Left hindlimb (tissue), 1 donor: ENCODE data around the gene TP53BP2.
A peak's percentile ranks its signal among the peaks of the same experiment; 100 is the strongest.
"Not testable (repeated sequence)": the region's sequence is repeated elsewhere in the genome, so short reads cannot be mapped to it uniquely, and the experiment has no call there.

Source experiments
- DNase-seq: peaks from one replicate; pipeline ENCODE4 v3.0.0-alpha.2; 2018

The TP53BP2 gene

DNA sequence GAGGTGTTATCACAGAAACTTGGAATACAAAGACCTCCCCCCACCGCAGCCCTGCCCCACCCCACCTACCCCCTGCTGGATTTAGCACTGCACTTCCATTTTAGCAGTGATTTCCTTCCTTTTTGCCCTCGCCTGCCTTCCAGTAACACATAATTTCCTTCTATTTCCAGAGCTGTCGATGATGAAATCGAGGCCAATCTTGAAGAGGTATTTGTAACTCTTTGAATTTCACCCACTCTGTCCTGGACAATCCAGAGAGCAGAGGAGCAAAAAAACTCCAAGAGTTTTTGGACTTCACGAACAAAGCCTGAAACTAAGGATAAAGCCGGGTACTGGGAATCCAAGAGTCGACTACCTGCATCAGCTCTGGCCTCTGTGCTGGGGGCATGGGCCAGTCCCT lies 84.3 kb downstream of the TP53BP2 start:
- DNase-seq: no peak

DNA sequence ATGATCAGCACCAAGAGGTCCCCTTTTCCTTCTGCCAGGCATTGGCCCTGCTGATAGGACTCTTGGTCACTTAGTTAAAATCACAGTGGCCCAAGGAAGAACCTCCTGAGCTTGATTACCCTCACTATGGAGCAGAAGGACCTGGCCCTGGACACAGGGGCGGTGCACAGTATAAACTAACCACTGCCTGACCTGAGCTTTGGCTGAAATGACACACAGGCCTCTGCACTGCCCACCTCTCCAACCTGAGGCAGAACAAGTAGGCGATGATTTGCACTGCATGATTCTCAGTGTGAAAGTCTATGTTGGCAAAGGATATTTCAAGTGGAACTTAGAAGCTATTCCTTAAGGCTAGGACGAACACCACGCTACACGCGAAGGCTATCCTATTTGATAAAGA lies 84.9 kb downstream of the TP53BP2 start:
- DNase-seq: no peak

DNA sequence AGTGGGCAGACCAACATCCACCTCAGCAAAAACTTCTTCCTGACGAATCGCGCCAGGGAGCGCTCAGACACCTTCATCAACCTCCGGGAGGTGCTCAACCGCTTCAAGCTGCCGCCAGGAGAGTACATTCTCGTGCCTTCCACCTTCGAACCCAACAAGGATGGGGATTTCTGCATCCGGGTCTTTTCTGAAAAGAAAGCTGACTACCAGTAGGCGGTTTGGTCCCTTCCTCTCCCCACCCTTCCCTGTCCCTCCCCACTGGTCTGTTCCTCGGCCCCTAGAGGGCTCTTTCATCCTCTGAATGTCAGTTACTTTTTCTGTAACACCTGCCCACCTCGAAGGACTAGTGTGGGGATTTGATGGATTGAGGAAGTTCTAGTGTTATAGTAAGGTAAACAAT lies 86.5 kb downstream of the TP53BP2 start:
- no peak for DNase-seq

DNA sequence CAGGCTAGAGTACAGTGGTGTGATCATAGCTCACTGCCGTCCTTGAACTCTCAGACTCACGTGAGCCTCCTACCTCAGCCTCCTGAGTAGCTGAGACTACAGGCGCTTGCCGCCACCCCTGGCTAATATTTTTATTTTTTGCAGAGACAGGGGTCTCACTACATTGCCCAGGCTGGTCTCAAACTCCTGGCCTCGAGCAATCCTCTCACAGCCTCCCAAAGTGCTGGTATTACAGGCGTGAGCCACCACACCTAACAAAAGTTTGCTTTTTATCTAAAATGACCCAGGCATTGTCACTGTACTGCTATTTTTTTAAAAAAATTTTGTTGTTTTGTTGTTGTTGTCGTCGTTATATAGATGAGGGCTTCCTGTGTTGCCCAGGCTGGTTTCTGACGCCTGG lies 87.0 kb downstream of the TP53BP2 start:
- DNase-seq: no peak

DNA sequence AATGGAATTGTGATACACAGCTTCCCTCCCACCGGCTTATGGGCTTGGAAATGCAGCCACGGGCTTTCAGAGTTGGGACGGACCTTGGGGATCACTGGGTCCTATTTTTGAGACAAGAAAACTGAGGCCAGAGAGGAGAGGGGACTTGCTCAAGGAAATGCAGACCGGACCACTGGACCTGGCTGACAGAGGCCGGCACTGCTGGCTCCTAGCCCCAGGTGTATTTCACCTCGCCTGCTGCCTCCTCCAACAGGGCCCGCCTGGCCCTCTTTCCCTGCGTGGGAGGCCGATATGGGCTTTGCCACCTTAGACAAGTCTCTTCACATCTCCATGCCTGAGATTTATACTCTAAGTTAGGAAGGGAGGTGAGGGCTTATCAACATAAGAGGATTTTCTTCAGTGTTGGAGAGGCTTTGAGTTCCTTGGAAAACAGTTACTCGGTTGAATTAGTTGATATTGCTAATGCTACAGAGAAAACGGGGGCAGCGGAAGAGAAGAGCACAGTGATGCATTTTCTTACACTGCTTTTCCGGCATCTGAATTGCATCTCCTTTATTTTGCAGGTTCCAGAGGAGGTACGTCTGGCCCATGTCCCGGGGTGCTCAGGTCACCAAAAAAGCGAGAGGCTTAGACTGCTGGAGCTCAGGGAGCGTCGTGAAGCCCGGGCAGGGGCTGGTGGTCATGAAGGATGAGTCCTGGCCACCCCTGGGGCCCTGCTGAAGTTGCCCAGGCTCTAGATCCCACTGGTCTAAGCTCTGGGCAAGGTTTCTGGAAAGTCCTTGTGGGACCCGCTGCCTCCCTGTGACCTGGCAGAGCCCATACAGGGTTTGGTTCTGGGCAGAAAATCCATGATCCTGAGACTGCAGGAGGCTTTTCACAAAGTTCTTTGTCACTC lies 88.7 kb downstream of the TP53BP2 start:
- no peak for DNase-seq

DNA sequence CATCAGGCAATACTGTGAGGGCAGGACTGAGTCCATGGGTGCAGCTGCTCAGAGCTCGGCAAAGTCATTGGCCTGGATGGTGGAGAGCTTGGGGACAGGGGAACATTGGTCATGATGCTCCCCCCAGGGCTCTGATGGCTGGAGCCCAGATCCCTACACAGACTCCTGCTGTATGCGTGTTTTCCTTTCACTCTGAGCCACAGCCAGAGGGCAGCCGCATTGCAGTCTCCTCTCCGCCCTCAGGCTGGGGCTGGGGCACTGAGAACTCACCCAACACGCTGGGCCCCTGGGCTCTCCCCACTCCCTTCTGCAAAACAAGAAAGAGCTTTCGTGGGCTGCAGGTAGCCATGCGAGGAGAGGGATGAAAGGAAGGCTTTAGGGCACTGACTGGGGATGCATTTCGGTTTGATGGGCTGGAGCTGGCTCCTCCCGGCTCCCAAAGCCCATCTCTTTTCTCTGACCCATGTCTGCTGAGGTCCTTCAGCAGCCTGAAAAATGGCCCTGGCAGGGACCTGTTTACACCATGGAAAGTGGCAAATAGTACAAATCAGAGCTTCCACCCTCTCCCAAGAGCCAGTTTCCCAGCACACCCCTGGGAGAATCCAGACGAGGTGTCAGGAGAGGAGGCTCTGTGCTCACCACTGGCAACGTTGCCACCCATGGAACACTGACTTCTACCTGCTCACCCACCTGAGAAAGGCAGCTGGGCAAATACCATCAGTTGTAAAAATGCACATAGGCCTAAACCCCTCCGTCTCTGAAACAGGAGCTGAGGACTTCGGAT lies 89.6 kb downstream of the TP53BP2 start:
- no peak for DNase-seq

DNA sequence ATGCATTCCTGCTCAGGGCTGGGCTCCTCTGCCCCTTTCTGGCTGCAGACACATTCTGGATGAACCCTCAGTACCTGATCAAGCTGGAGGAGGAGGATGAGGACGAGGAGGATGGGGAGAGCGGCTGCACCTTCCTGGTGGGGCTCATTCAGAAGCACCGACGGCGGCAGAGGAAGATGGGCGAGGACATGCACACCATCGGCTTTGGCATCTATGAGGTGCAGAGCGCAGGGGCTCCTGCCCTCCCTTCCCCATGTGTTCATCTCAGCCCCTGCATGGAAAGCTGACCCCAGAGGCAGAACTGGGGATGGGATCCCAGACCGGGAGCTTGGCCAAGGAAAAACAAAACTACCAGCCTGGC lies 90.3 kb downstream of the TP53BP2 start:
- DNase-seq: no peak

DNA sequence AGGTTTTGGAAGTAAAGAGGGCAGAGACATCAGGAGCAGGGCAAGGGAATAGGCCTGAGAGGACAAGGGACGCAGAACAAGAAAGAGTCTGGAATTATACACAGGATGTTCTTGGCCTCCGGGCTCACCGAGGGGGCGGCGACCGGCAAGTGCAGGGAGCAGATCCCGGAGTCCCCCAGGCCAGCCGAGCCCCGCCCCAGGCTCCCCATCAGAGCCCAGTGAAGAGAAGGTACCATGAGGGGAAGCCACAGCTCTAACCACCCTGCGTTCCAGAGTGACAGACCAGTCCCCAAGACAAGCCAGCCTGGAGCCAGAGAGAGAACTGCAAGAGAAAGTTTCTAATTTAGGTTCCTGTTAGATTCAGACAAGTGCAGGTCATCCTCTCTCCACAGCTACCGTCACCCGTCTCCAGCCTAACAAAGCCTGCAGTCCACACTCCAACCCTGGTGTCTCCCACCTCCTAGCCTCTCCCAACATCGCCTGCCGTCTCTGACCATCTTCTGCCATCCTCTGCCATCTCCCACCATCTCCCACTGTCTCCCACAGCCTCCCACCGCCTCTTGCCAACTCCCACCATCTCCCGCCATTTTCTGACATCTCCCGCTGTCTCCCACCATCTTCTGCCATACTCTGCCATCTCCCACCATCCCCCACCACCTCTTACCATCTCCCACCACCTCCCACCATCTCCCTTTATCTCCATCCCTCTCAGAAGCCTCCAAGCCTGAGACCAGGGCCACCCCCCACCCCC lies 90.9 kb downstream of the TP53BP2 start:
- no peak for DNase-seq

DNA sequence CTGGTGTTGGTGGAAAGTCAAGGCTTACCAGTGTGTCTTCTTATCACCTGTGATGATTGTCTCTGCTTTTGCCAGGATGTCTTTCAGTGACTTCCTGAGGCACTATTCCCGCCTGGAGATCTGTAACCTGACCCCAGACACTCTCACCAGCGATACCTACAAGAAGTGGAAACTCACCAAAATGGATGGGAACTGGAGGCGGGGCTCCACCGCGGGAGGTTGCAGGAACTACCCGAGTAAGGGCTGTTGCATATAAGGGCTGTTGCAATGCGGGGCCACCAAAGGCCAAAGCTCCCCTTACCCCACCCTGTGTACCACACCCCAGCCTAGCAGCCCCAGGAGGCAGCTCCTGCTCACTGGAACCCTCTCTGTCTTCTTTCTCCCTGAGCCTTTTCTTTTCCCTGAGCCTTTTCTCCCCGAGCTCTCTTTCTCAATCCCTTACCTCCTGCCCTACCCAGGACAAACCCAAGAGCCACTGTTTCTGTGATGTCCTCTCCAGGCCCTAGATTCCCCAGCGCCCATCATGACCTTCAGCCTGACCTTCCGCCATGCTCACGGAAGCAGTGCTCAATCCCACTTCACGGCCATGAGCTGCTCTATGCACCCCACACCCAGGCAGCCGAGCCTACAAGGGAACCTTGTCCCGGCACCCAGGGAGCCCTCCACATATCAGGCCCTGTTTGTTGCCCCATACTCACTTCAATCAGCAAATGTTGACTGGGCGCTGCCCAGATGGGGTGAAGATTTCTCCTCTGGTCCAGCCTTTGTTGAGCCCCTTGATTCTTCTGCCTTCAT lies 92.8 kb downstream of the TP53BP2 start:
- DNase-seq: no peak

DNA sequence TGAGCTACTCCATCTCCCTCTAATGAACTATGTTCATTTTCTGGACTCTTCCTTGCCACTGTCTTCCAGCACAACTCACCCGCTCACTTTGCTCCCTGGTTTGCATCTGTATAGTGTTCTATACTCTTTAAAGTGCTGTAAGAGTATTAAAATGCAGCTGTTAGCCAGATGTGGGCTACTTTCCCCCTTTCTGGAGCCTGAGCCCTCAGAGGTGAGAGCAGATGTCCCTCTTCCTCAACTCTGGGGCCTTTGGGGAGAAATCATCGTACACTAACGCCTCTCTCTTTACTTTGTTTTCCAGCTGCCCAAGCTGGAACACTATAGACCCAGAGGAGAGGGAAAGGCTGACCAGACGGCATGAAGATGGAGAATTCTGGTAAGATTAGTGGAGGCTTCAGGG lies 94.1 kb downstream of the TP53BP2 start:
- DNase-seq: no peak

DNA sequence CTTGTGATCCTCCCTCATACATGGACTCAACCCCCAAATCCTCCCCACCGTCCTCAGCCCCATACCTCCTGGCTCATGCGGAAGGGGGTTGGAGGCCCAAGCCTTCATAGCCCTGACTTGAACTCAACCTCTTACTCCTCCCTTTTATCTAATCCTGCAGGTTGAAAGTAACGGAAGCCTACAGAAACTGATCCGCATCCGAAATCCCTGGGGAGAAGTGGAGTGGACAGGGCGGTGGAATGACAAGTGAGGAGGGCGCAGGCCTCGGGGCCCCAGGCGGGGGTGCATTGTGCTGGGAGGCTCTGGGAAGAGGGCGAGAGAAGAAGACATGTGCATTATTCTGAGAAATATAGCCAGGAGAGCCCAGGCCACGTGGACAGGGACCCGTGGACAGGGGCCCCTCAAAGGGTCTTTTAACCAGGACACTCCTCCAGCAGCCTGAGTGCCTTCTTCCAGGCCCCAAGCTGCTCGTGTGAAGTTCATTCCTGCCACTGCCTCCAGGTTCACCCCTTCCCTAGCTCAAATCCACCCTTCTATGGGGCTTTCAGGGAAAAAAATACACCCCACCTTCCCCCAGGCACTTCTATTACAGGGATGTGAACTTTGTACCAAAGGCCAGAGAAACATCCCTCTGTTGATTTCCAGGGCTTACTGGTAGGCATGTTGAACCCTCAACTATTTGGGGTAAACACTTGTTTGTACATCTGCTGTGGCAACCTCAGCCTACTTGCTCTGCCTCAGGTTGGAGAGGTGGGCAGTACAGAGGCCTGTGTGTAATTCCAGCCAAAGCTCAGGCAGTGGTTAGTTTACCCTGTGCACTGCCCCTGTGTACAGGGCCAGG lies 94.8 kb downstream of the TP53BP2 start:
- DNase-seq: no peak

DNA sequence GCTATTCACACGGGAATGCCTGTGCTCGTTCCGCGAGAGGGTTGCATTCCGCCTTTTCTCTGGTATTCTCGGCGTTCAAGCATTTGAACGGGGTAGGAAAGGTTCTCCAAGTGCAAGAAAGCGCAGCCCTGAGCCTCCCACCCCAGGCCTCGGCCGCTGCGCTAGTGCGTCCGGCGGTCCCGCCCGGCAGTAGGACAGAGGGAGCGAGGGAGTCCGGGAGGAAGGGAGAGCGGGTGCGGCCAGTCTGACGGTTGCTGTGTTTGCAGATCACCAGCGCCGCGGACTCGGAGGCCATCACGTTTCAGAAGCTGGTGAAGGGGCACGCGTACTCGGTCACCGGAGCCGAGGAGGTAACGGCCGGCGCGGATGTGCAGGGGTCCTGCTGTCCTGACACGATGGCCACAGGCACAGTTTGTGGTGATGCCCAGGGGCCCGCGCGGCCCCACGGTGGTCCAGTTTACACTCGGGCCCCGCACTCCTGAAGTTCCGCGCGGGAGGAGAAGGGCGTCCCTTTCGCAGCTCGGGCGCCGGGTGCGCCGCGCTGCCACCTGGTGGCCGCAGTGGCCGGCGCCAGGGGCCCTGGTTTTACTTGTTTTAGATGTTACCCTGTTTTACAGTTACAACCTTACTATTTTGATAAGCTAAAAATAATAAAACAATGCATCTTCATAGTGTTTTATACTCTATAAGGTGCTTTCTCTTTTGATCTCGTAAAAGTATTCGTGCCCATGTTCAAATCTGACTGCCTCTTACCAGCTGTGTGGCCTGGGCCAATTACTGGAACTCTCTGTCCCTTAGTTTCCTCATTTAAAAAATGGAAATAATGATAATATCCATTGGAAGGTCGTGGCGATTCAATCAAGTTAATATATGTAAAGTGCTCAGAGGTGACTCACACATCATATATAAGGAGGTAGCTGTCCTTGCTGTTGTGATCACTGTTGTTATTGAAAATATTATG lies 96.7 kb downstream of the TP53BP2 start:
- peak; percentile 79 for DNase-seq

DNA sequence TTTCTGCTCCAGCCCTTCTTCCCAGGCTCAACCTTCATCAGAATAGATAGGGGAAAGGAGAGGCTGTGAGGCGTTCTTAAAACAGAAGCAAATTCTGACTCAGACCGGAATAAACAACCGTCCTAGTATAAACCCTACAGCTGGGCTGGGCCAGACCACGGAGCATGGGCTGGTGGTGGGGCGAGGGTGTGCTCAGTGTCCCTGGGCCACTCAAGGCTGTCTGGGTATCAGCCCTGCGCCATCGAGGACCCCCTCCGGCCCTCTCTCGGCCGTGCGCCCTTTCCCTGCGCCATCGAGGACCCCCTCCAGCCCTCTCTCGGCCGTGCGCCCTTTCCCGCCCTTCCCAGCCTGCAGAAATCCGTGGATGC lies 97.4 kb downstream of the TP53BP2 start:
- no peak for DNase-seq

DNA sequence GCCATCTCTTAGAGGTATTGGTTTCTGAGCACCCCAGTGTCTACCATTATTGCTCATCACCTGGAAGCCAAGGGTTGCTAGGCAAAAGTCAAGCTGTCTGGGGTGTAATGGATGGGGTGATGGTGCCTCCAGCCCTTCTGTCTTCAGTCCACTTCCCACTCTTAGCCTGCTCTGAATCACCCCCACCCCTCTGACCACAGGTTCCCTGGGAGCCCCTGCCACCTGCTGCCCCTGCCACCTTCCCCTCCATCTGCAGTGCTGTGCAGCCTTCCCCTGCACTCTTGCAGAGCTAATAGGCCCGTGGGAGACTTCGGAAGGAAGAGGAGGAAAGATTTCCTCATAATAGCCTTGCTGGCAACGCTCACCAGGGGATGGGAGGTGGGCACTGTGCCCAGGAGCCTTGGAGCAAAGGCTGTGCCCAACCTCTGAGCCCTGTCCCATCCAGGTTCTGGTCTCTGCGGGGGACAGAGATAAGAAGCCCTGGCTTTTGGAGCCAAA lies 97.9 kb downstream of the TP53BP2 start:
- no peak for DNase-seq

DNA sequence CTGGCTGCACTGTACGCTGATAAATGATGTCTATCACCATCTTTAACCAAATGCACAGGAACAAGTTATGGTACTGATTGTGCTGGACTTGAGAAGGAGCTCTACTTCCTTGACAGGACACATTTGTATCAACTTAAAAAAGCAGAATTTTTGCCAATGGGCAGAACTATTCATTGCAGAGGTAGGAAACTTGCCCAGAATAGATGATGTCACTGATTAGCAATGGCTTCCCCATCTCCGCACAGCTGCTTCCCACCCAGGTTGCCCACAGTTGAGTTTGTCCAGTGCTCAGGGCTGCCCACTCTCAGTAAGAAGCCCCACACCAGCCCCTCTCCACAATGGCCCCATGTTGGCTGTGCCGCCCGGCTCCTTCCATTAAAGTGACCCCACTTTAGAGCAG lies 100.0 kb downstream of the TP53BP2 start:
- no peak for DNase-seq

DNA sequence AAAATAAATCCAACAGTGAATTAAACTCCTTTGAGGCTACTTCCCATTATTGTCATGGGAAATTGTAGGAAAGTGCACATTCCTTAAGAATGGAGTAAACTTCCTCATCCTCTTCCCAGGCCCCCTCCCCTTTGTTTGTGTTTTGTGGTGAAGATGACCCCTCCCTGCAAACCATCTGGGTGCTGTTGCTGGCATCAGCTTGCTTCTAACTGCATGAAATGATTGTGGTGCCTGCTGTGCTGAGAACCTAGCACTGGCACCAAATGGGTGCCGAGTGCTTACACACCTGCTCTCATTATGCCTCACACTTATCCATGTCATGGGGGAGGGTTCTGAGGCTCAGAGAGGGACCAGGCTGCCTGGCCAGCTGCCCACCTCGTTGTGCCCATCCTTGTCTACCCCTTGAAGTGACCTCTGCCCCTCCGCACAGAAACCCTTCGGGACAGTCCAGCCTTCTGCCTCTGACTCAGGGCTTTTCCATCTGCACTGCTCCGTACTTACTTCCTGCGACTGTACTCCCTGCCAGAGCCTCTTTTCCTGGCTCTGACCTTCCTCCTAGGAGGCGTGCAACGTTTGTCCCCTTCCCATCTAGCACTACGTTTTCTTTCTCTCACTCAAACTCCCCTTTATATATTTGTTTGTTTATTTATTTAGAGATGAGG lies 102.8 kb downstream of the TP53BP2 start:
- DNase-seq: no peak

DNA sequence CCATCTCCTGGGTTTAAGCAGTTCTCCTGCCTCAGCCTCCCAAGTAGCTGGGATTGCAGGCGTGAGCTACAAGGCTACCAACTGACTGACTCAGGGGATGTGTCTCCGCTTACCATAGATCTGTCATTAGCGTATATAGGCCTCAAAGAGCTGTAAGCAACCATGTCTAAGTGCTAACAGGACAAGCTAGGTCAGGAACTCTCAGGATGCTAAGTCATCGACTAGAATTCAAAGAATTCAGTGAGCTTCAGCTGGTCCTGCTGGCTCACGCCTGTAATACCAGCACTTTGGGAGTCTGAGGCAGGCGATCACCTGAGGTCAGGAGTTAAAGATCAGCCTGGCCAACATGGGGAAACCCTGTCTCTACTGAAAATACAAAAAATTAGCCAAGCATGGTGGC lies 103.9 kb downstream of the TP53BP2 start:
- DNase-seq: no peak

DNA sequence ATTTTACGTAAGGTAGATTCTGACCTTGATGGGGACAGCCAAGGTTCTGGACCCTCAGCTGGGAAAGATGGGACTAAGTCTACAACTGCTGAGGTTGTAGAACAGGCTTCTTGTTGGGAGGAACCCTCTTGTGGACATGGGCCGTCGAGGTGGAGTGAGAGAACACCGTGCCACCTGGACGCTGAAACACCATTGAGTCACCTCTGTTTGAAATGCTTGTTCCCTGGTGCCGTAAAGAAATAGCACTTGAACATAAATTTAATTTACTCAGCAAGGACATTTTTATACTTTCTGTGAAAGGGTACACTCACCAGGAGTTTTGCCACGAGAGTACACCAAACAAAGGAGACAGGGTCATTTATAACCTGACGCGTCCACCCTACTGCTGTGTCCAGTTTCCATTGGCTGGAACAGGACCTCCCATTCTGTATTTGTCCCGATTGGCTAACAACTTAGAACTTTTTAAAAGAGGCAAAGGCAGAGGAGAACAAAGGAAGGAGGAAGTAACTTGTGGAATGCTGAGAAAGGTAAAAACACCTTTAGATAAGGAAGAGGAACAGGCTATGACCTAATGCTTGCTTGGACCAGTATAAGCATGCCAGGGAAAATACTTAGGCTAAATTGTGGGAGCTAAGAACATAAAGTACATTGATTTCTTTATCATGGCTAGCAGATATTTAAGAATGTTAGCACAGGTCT lies 105.6 kb downstream of the TP53BP2 start:
- not testable (repeated sequence) for DNase-seq

DNA sequence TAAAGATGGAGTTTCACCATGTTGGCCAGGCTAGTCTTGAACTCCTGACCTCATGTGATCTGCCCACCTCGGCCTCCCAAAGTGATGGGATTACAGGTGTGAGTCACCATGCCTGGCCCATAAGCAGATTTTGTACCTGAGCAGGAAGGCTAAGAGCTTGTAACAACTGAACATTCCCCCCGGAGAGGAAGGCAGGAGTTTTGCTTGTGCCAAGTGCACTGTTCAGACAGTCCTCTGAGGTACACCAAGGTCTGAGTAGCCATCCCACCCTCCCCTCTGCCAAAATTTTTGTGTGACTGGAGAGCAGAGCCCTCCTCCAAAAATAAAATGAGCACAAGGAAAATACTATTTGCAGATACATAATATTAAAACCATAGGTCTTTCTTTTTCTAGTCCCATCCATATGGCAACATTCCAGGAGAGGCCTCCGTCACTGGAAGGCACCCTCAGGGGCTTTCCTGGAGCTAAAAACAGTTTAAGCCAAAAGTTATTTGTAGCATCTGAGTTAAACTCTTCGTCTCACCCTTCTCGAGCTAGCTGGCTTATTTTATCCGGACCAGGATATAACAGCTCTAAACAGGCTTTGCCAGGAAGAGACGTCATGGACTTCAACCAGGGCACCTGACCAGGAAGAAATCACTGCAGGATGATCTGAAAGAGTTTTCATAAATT lies 106.2 kb downstream of the TP53BP2 start:
- DNase-seq: peak; percentile 73
